TTC549 (cell line): ENCODE results near the gene MYADML2.

Experiments used
- FAIRE-seq: peaks from 2 replicates; lab custom pipeline; 2012; peaks lifted over from hg19 to GRCh38; lab: Jason Lieb, UNC

Gene MYADML2

GRCh38 chr17:81899514-81900166, 47.4 kb downstream of the MYADML2 start:
- no peak for FAIRE-seq

- no peak for FAIRE-seq
Observed at GRCh38 chr17:81898885-81899284, 48.1 kb downstream of the MYADML2 start.

- no peak for FAIRE-seq
Observed at GRCh38 chr17:81898029-81898866, 48.8 kb downstream of the MYADML2 start.

GRCh38 chr17:81895400-81895799, 51.6 kb downstream of the MYADML2 start:
- no peak for FAIRE-seq

- no peak for FAIRE-seq
Observed at GRCh38 chr17:81891303-81891552, 55.8 kb downstream of the MYADML2 start.

- no peak for FAIRE-seq
Observed at GRCh38 chr17:81890447-81891302, 56.4 kb downstream of the MYADML2 start.
